Osteocyte (in vitro differentiated cells): ENCODE measurements around the gene CDK6. TPM values are rescaled to one million over a fixed set of nuclear protein-coding genes. Genes with fewer than 3 reads are reported as not detected.

Experiments
- DNase-seq: peaks from one replicate; pipeline ENCODE4 v3.0.0; 2021; ENCODE audit warnings: mixed read lengths; ENCODE audit not compliant: unreplicated experiment; ENCODE audit errors: extremely low spot score
- H3K27ac Mint-ChIP-seq: one replicate; pipeline ENCODE4 v1.8.0; 2021; ENCODE audit warnings: mild to moderate bottlenecking, mixed read lengths; ENCODE audit not compliant: unreplicated experiment
- H3K27me3 Mint-ChIP-seq: one replicate; pipeline ENCODE4 v1.8.0; 2021; ENCODE audit warnings: mixed read lengths; ENCODE audit not compliant: unreplicated experiment
- H3K36me3 Mint-ChIP-seq: one replicate; pipeline ENCODE4 v1.8.0; 2021; ENCODE audit warnings: mixed read lengths; ENCODE audit not compliant: unreplicated experiment
- H3K4me1 Mint-ChIP-seq: one replicate; pipeline ENCODE4 v1.8.0; 2021; ENCODE audit warnings: mixed read lengths; ENCODE audit not compliant: unreplicated experiment
- H3K4me3 Mint-ChIP-seq: one replicate; pipeline ENCODE4 v1.8.0; 2021; ENCODE audit warnings: mild to moderate bottlenecking, moderate library complexity, mixed read lengths; ENCODE audit not compliant: unreplicated experiment
- H3K9me3 Mint-ChIP-seq: one replicate; pipeline ENCODE4 v1.8.0; 2021; ENCODE audit warnings: mixed read lengths; ENCODE audit not compliant: unreplicated experiment
- total RNA-seq: library from RNA; stranded (reverse); gene quantifications from 2 replicates; pipeline ENCODE4 v1.2.1, GENCODE V29; 2021
- TF ChIP-seq, protein P1 (sequence below): fragments of 200-600 bp; sonication (generic); IDR thresholded peaks from 2 replicates; pipeline ENCODE4 v1.5.0; 2021; ENCODE audit warnings: antibody characterized with exemption, mild to moderate bottlenecking, moderate library complexity

CDK6 gene
- total RNA-seq, 1 donor from 2014 or later, result 53.6 TPM

DNA sequence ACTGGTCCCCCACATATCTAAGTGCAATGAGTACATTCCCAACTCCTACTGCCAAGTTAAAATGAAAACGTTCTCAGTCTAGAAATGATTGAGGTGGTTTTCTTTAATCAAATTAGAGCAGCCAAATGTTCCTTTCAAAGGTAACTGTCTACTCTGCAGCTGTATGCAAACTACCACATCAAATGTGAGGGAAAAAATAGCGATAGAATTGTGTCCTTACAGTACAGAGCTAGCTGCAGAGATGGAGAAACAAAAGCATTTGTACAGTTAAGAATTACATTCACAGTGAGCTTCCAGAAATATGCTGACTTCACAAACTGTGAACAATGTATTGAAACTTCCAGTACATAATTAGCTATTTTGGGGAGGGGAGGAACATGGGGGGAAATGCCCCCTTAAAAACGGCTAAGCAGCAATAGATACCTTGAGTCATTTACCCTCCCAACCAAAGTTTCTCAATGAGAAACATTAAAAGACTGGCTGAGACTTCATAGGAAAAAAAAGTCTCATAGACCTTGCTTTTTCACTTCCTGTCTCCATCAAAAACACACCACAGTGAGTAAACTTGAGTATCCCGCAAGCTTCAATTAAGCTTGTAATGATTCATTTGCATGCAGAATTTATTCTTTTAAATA lies 22.9 kb downstream of the CDK6 start:
- Mint-ChIP-seq H3K27me3 (no peaks in the 10 kb centered on the region), H3K27ac (peak overlapping the region; percentile 67), H3K4me3 (no peak overlapping the region), H3K4me1 (peaks cover 60% of the 10 kb centered on the region), H3K9me3 (peaks cover 4% of the 10 kb centered on the region), H3K36me3 (peaks cover 10% of the 10 kb centered on the region)
- TF ChIP-seq, protein P1, sequence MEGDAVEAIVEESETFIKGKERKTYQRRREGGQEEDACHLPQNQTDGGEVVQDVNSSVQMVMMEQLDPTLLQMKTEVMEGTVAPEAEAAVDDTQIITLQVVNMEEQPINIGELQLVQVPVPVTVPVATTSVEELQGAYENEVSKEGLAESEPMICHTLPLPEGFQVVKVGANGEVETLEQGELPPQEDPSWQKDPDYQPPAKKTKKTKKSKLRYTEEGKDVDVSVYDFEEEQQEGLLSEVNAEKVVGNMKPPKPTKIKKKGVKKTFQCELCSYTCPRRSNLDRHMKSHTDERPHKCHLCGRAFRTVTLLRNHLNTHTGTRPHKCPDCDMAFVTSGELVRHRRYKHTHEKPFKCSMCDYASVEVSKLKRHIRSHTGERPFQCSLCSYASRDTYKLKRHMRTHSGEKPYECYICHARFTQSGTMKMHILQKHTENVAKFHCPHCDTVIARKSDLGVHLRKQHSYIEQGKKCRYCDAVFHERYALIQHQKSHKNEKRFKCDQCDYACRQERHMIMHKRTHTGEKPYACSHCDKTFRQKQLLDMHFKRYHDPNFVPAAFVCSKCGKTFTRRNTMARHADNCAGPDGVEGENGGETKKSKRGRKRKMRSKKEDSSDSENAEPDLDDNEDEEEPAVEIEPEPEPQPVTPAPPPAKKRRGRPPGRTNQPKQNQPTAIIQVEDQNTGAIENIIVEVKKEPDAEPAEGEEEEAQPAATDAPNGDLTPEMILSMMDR, result no peak
- no peak for DNase-seq

DNA sequence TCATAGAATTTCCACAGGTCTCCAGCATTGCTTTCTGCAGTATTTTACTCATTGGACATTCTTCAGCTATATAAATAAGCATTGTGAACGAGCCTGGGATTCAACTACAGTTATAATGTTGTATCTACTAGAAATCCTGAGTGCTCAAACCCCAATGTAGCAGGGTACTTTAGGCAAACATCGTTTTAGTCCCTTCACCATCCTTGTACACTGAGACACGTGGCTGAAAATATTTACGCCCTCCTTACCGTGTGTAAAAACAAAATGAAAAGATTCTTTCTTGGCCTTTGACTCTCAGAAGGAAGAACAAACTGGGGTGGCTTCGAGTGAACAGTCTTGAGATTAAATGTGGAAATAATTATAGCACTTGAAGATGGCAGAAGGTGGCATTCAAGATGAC lies 25.2 kb downstream of the CDK6 start:
- DNase-seq, result no peak
- Mint-ChIP-seq H3K9me3 (peaks cover 4% of the 10 kb centered on the region), H3K36me3 (peaks cover 10% of the 10 kb centered on the region), H3K4me1 (peaks cover 51% of the 10 kb centered on the region), H3K27me3 (no peaks in the 10 kb centered on the region), H3K4me3 (no peak overlapping the region), H3K27ac (peak overlapping the region; percentile 96)
- TF ChIP-seq, protein P1, result no peak

DNA sequence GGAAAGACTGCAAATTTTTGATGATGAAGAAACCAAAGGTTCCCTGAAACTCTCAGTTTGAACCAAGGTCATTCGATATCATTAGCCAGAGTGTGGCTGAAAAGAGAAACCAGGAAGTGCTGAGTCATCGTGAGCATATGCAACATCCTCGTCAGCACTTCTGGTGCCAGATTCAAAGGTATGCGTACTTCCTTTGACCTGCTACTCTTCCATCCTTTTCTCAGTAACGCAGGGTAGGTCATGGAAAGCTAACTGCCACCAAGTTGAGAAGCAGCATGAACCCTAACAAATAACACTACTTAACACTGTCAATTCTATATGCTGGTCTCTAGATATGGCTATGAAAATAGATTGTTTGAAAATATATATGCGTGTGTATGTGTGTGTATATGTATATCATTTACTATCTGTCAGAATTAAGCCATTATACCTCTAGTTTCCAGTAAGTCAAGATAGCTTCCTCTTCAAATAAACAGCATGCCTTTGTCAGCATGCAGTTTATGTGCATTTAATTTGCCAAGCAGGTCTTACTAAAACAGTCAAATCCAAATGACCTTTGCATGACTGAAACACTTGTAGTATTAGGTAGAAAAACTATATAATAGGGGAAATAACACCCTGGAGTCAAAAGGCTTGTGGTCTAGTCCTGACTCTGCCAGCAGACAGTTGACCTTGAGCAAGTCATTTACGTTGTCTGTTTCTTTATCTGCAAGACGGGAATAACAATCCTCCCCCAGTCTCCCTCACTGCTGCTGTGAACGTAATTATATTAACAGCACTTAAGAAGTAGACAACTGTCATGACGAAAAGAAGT lies 26.4 kb downstream of the CDK6 start:
- Mint-ChIP-seq H3K9me3 (no peaks in the 10 kb centered on the region), H3K4me3 (peak overlapping the region; percentile 46), H3K27ac (peak overlapping the region; percentile 96), H3K27me3 (no peaks in the 10 kb centered on the region), H3K4me1 (peaks cover 49% of the 10 kb centered on the region), H3K36me3 (peaks cover 3% of the 10 kb centered on the region)
- DNase-seq, result no peak
- TF ChIP-seq, protein P1, result no peak

DNA sequence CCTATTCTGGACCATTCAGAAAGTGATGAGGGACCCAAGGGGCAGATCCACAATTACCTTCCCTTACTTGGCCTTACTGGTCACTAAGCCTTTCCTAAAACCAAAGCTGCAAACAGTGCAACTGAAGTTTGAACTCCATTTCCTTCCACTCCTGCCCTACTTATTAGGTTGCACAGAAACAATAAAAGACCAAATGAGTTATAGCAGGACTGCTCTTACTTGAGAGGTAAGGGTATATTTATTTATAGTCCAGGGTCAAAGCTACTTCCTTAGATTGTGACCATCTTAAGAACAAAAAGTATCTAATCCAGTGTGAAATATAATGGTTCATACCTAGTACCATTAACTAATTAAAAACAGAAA lies 27.0 kb downstream of the CDK6 start:
- Mint-ChIP-seq H3K9me3 (no peaks in the 10 kb centered on the region), H3K4me3 (peak overlapping the region; percentile 46), H3K27ac (peak overlapping the region; percentile 96), H3K4me1 (peaks cover 49% of the 10 kb centered on the region), H3K27me3 (no peaks in the 10 kb centered on the region), H3K36me3 (peaks cover 3% of the 10 kb centered on the region)
- TF ChIP-seq, protein P1, result no peak
- no peak for DNase-seq

DNA sequence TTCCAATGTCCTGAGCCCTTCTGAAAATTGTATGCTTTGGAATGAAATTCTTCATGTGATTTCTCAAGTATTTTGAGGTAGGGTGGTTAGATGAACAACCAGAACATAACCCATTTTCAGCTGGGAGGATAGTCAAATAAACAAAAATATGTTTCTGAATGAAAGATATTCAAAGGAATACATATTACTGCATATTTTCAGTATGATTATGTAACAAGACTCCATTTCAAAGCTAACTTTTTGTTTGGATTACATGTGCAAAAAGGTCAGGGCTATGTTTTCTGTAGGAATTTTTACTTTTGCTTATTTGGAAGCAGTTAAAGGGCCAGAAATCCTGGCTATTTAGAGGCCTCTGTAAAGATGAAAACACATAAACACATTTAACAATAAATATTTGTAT lies 27.7 kb downstream of the CDK6 start:
- no peak for DNase-seq
- H3K27me3 Mint-ChIP-seq, result no peaks in the 10 kb centered on the region
- peaks cover 3% of the 10 kb centered on the region for H3K36me3 Mint-ChIP-seq
- peak overlapping the region; percentile 80 for H3K27ac Mint-ChIP-seq
- TF ChIP-seq, protein P1, result no peak
- no peak overlapping the region for H3K4me3 Mint-ChIP-seq
- H3K9me3 Mint-ChIP-seq, result no peaks in the 10 kb centered on the region
- peaks cover 44% of the 10 kb centered on the region for H3K4me1 Mint-ChIP-seq
